K562 (cell line): ENCODE data around the gene CTNS. TPM values are rescaled to one million over a fixed set of nuclear protein-coding genes. Genes with fewer than 3 reads are reported as not detected.

Experiments
- ATAC-seq: fragments of 200-7000 bp; cut with Tn5 transposase; 3 replicates; pipeline ENCODE4 v1.9.1; 2020; ENCODE audit warnings: moderate library complexity
- BruUV-seq: library from RNA; stranded (reverse); fragments of 400-500 nt; replicated peaks from 2 replicates; lab custom pipeline; 2021; lab: Mats Ljungman, UMichigan
- CTCF ChIA-PET: fragments of 300-600 bp; formaldehyde crosslinking; extraction: SDS; loops from one replicate; lab custom pipeline; 2021; ENCODE audit warnings: low intra/inter-chr PET ratio; lab: Yijun Ruan, JAX
- POLR2A ChIA-PET: fragments of 300-600, 350-650 bp; sonication (Branson Sonifier 250); formaldehyde crosslinking; extraction: SDS; loops from one replicate; lab custom pipeline; 2021; ENCODE audit warnings: antibody characterized with exemption, inconsistent platforms; lab: Yijun Ruan, JAX
- DNase-seq, 4 experiments: peaks; one replicate each; pipeline versions ENCODE4 v3.0.0 to v3.0.0-alpha.2; 2011 to 2018; ENCODE audit warnings: low spot score in 3 of 4, mixed read lengths in 3 of 4; ENCODE audit errors: extremely low read depth in 1 of 4
- FAIRE-seq: peaks from 2 replicates; lab custom pipeline; 2011; peaks lifted over from hg19 to GRCh38; lab: Jason Lieb, UNC
- H2AFZ ChIP-seq: 2 replicates; pipeline ENCODE4 v1.6.0; 2011; ENCODE audit warnings: low read depth, low read length, control low read depth, inconsistent platforms
- H3K27ac ChIP-seq: fragments of 200-600 bp; 3 replicates; pipeline ENCODE4 v1.8.0; 2011; ENCODE audit warnings: low read depth, mild to moderate bottlenecking, control low read depth, inconsistent platforms, low read length, moderate library complexity, mixed read lengths; ENCODE audit errors: extremely low read depth
- H3K27me3 ChIP-seq, 2 experiments: fragments of 300-600 bp in 1 of 2; 2 replicates in 1 of 2; 3 replicates in 1 of 2; pipeline versions ENCODE4 v1.6.0 to v1.8.0; 2011; ENCODE audit warnings: inconsistent platforms in 2 of 2, low read length in 2 of 2, mild to moderate bottlenecking in 1 of 2, mixed read lengths in 1 of 2, moderate library complexity in 1 of 2; ENCODE audit not compliant: control insufficient read depth in 2 of 2, insufficient read depth in 2 of 2
- H3K36me3 ChIP-seq: fragments of 300-600 bp; 3 replicates; pipeline ENCODE4 v1.8.0; 2011; ENCODE audit warnings: mild to moderate bottlenecking, low read length, inconsistent platforms; ENCODE audit not compliant: control insufficient read depth, insufficient read depth
- H3K4me1 ChIP-seq, 2 experiments: fragments of 200-600 bp in 1 of 2; replicated peaks in 1 of 2; 2 replicates in 1 of 2; 3 replicates in 1 of 2; pipeline versions ENCODE4 v1.5.1 to v1.8.0; 2011; ENCODE audit warnings: inconsistent platforms in 2 of 2, low read length in 2 of 2, mild to moderate bottlenecking in 1 of 2, mixed read lengths in 1 of 2, moderate library complexity in 1 of 2; ENCODE audit not compliant: control insufficient read depth in 2 of 2, insufficient read depth in 2 of 2
- H3K4me2 ChIP-seq: 2 replicates; pipeline ENCODE4 v1.6.1; 2011; ENCODE audit warnings: low read length, control low read depth, inconsistent platforms, mixed read lengths; ENCODE audit not compliant: insufficient read depth
- H3K4me3 ChIP-seq: fragments of 200-600 bp; sonication (generic), shearing (Covaris generic); 2 replicates; pipeline ENCODE4 v1.5.1; 2016; ENCODE audit warnings: control low read depth, inconsistent platforms
- H3K79me2 ChIP-seq: fragments of 200-600 bp; 3 replicates; pipeline ENCODE4 v1.8.0; 2011; ENCODE audit warnings: low read length, inconsistent platforms; ENCODE audit not compliant: control insufficient read depth, insufficient read depth
- H3K9ac ChIP-seq, 2 experiments: 2 replicates each; pipeline versions ENCODE4 v1.6.0 to v1.6.1; 2011; ENCODE audit warnings: low read depth in 2 of 2, low read length in 2 of 2, control low read depth in 1 of 2, inconsistent platforms in 1 of 2, mild to moderate bottlenecking in 1 of 2, mixed read lengths in 1 of 2; ENCODE audit not compliant: insufficient read depth in 1 of 2
- H3K9me1 ChIP-seq: one replicate; pipeline ENCODE4 v1.6.0; 2011; ENCODE audit warnings: inconsistent platforms, mild to moderate bottlenecking, low read length, moderate library complexity; ENCODE audit not compliant: control insufficient read depth, insufficient read depth
- H3K9me3 ChIP-seq: replicated peaks from 2 replicates; pipeline ENCODE4 v1.5.1; 2011; ENCODE audit warnings: low read depth, low read length, inconsistent platforms; ENCODE audit not compliant: control insufficient read depth, insufficient read depth
- H4K20me1 ChIP-seq: replicated peaks from 2 replicates; pipeline ENCODE4 v1.6.1; 2011; ENCODE audit warnings: low read length, inconsistent platforms, mixed read lengths; ENCODE audit not compliant: control insufficient read depth, insufficient read depth
- C11orf30 ChIP-seq: fragments of 450-650 bp; IDR thresholded peaks from 2 replicates; pipeline ENCODE4 v1.6.1; 2016; ENCODE audit warnings: low read depth, mild to moderate bottlenecking
- FOXA3 ChIP-seq, 2 experiments: fragments of 450-650 bp in 1 of 2; sonication (generic) in 1 of 2; formaldehyde crosslinking; IDR thresholded peaks in 1 of 2; conservative IDR thresholded peaks in 1 of 2; 2 replicates each; pipeline versions ENCODE4 v1.4.0 to v1.8.0; 2020 to 2022; ENCODE audit warnings: mild to moderate bottlenecking in 2 of 2, missing genetic modification reagents in 1 of 2
- GTF2A2 ChIP-seq: IDR thresholded peaks from 2 replicates; pipeline ENCODE4 v1.6.1; 2016; ENCODE audit warnings: mild to moderate bottlenecking, missing genetic modification characterization, missing compliant biosample characterization
- HINFP ChIP-seq: fragments of 450-650 bp; conservative IDR thresholded peaks from 2 replicates; pipeline ENCODE4 v1.6.1; 2016; ENCODE audit warnings: missing genetic modification characterization, low read depth, mild to moderate bottlenecking, control low read depth, missing compliant biosample characterization
- IFI16 ChIP-seq: fragments of 250-450 bp; sonication (Bioruptor Pico); IDR thresholded peaks from 2 replicates; pipeline ENCODE4 v2.1.2; 2022; ENCODE audit warnings: mild to moderate bottlenecking, inconsistent platforms
- IRF2 ChIP-seq: sonication (generic); formaldehyde crosslinking; IDR thresholded peaks from 2 replicates; pipeline ENCODE4 v1.8.1; 2022; ENCODE audit warnings: mild to moderate bottlenecking, missing genetic modification reagents
- LARP7 ChIP-seq: fragments of 450-650 bp; IDR thresholded peaks from 2 replicates; pipeline ENCODE4 v1.6.1; 2016
- MEF2D ChIP-seq: conservative IDR thresholded peaks from 2 replicates; pipeline ENCODE4 v1.6.1; 2016; ENCODE audit warnings: low read depth, missing genetic modification characterization, missing compliant biosample characterization
- PHTF2 ChIP-seq: fragments of 250-450 bp; sonication (Bioruptor Pico); IDR thresholded peaks from 2 replicates; pipeline ENCODE4 v1.5.0; 2021; ENCODE audit warnings: mild to moderate bottlenecking
- PYGO2 ChIP-seq: fragments of 450-650 bp; IDR thresholded peaks from 2 replicates; pipeline ENCODE4 v1.6.1; 2016; ENCODE audit warnings: mild to moderate bottlenecking, missing genetic modification characterization, moderate library complexity, missing compliant biosample characterization
- RBM17 ChIP-seq: fragments of 200-400 bp; formaldehyde crosslinking; IDR thresholded peaks from 2 replicates; pipeline ENCODE4 v1.6.1; 2017; ENCODE audit warnings: low read depth, mild to moderate bottlenecking, low read length, borderline replicate concordance
- SMARCA4 ChIP-seq: fragments of 450-650 bp; IDR thresholded peaks from 2 replicates; pipeline ENCODE4 v1.6.1; 2016
- SNAPC5 ChIP-seq: fragments of 250-450 bp; sonication (Bioruptor Pico); IDR thresholded peaks from 2 replicates; pipeline ENCODE4 v1.8.0; 2021; ENCODE audit warnings: moderate library complexity, mild to moderate bottlenecking, inconsistent platforms
- TCF7L2 ChIP-seq: fragments of 150-350 bp; IDR thresholded peaks from 2 replicates; pipeline ENCODE4 v1.6.1; 2016; ENCODE audit warnings: low read depth, mild to moderate bottlenecking, low read length, moderate library complexity
- TRIM25 ChIP-seq: fragments of 450-650 bp; IDR thresholded peaks from 2 replicates; pipeline ENCODE4 v1.7.0; 2016; ENCODE audit warnings: borderline replicate concordance
- ZFPM2 ChIP-seq: fragments of 250-450 bp; sonication (Bioruptor Pico); IDR thresholded peaks from 2 replicates; pipeline ENCODE4 v1.5.1; 2022; ENCODE audit warnings: mild to moderate bottlenecking
- ZKSCAN3 ChIP-seq: fragments of 250-450 bp; sonication (Bioruptor Pico); IDR thresholded peaks from 2 replicates; pipeline ENCODE4 v1.4.0; 2020
- WGBS: fragments of 100-300 bp; shearing (Covaris generic); methylation state at CpG from one replicate; pipeline ENCODE4 v1.1.6; 2016; ENCODE audit warnings: low coverage, mixed read lengths; ENCODE audit not compliant: insufficient coverage; ENCODE audit errors: missing lambda C conversion rate; 5-methylcytosine and 5-hydroxymethylcytosine counted together
- in situ Hi-C: fragments of 300-500 bp; cut with MboI; formaldehyde crosslinking; loops from 4 replicates; pipeline ENCODE4 v1.15.0; 2018; ENCODE audit warnings: inconsistent platforms, mixed read lengths
- intact Hi-C: fragments of 100-400 bp; cut with micrococcal nuclease; formaldehyde crosslinking; loops from 2 replicates; pipeline ENCODE4 v1.14.2; 2022
- polyA plus RNA-seq, 8 experiments: library from polyadenylated mRNA; depleted of rRNA in 4 of 8; stranded (reverse) in 5 of 8; unstranded in 3 of 8; fragments of >200 nt; fragmentation: Nextera tagmentation in 2 of 8; fragmentation: Illumina TruSeq in 1 of 8; extraction: Ambion mirVana in 2 of 8; extraction: Trizol in 1 of 8; gene quantifications; 2 replicates each; pipeline versions ENCODE4 v1.2.1 to v1.2.3, GENCODE V29; 2011 to 2014; ENCODE audit warnings: inconsistent platforms in 1 of 8, missing spikeins in 1 of 8
- total RNA-seq, 7 experiments: library from RNA; depleted of rRNA in 6 of 7; stranded (reverse); fragments of >200 nt in 6 of 7; fragmentation: Illumina TruSeq in 2 of 7; extraction: Trizol in 2 of 7; gene quantifications; 2 replicates each; pipeline versions ENCODE4 v1.2.1 to v1.2.3, GENCODE V29; 2011 to 2021; ENCODE audit warnings: low replicate concordance in 1 of 7

Gene CTNS
- total and polyA plus RNA-seq, 9 of the 15 experiments (the other 6 are each of a cell fraction or from before 2014, with no cell fraction given) = 0.66 to 8.4 (median 4.9) TPM

GRCh38 chr17:3639981-3640596 is 3.5 kb downstream of the CTNS start (continued):
- TF ChIP-seq FOXA3 (CRISPR knock-in tag; conservative IDR thresholded peaks at IDR 0.05 in 1 of 2, IDR thresholded peaks at IDR 0.05 in 1 of 2) = no peak
- no peak for TF ChIP-seq LARP7
- TF ChIP-seq PHTF2 = no peak
- TF ChIP-seq MEF2D (tag) = peak; percentile 94
- TF ChIP-seq HINFP (tag) = no peak
- no peak for TF ChIP-seq PYGO2 (tag)

GRCh38 chr17:3641014-3641413 is 4.5 kb downstream of the CTNS start:
- BruUV-seq = no TSS peak
- ATAC-seq = no peak
- Histone ChIP-seq H3K79me2 (peaks cover 4% of the 10 kb centered on the region; the same call in 2 of the 3 replicates), H4K20me1 (no peaks in the 10 kb centered on the region), H3K4me3 (no peak overlapping the region), H3K36me3 (peaks cover 3% of the 10 kb centered on the region; the same call in 1 of the 3 replicates), H3K9me3 (no peaks in the 10 kb centered on the region), H3K4me1 (peaks cover 21 to 23% of the 10 kb centered on the region in 2 experiments), H3K27ac (peak overlapping the region; percentile 84; the same call in 2 of the 3 replicates), H3K9me1 (no peaks in the 10 kb centered on the region), H3K27me3 (no peaks in the 10 kb centered on the region), H3K9ac (peak overlapping the region; percentile 40 to 64; a peak in 2 of 4 replicates), H2AFZ (no peak overlapping the region), H3K4me2 (no peak overlapping the region)
- 74% methylated on average over 3 of the region's 3 CpGs for WGBS
- ChIA-PET POLR2A (interaction anchor here (1.0 to 1.2 kb wide), 3 partner anchors 14 to 26 kb away, joined by 3 to 5 read pairs (median 4); no protein-coding TSS in a partner anchor), CTCF (no interaction called here)
- in situ Hi-C loops = no loop called here
- no peak for FAIRE-seq
- DNase-seq = no peak
- intact Hi-C loops = no loop called here
- TF ChIP-seq IRF2 (CRISPR knock-in tag) (no peak), SMARCA4 (no peak), SNAPC5 (CRISPR knock-in tag) (no peak), RBM17 (no peak), ZFPM2 (CRISPR knock-in tag) (no peak), IFI16 (no peak), GTF2A2 (tag) (no peak), TCF7L2 (no peak), ZKSCAN3 (CRISPR knock-in tag) (no peak), TRIM25 (no peak), C11orf30 (no peak)
